ENCODE data around the gene TENT5C. TPM values are rescaled to one million over a fixed set of nuclear protein-coding genes. Genes with fewer than 3 reads are reported as not detected.

Gene TENT5C
- total and polyA plus RNA-seq, 9 of the 15 experiments (the other 6 are each of a cell fraction or from before 2014, with no cell fraction given) = 1.8 to 7.7 (median 4.0) TPM

- TF ChIP-seq REST (IDR thresholded peaks at IDR 0.05; ENCODE audit: borderline replicate concordance) = 0 out of 2 replicates have a peak, but pooled peaks have one; percentile 23
- TF ChIP-seq REST (CRISPR knock-in tag; IDR thresholded peaks at IDR 0.05; ENCODE audit: low read depth) = no peak
- peak; percentile 86 for TF ChIP-seq SMARCE1 (IDR thresholded peaks at IDR 0.05)
- TF ChIP-seq TCF3 (CRISPR knock-in tag; IDR thresholded peaks at IDR 0.05) = peak; percentile 93
- TF ChIP-seq KLF13 (tag; IDR thresholded peaks at IDR 0.05; ENCODE audit: borderline replicate concordance, low read depth) = no peak
- TF ChIP-seq KDM5B (IDR thresholded peaks at IDR 0.05; ENCODE audit: insufficient replicate concordance, low read depth, low read length) = no peak
- TF ChIP-seq CTCF (IDR thresholded peaks at IDR 0.05 in 2 of 3, conservative IDR thresholded peaks at IDR 0.05 in 1 of 3; ENCODE audit: insufficient read depth in 2 of 3, low read depth in 1 of 3, low read length in 3 of 3) = no peak
- TF ChIP-seq MTA2 (IDR thresholded peaks at IDR 0.05; ENCODE audit: low read depth) = peak; percentile 74
- TF ChIP-seq NR4A1 (CRISPR knock-in tag; IDR thresholded peaks at IDR 0.05) = no peak
- 0 out of 2 replicates have a peak, but pooled peaks have one; percentile 37 for TF ChIP-seq NR4A1 (tag; IDR thresholded peaks at IDR 0.05)
- TF ChIP-seq HDAC1 (IDR thresholded peaks at IDR 0.05) = peak in 1 of 2 experiments; percentile 82; a peak in 2 of 4 replicates
- TF ChIP-seq LEF1 (IDR thresholded peaks at IDR 0.05) = peak; percentile 47; the same call in 1 of the 2 replicates
- peak; percentile 74 for TF ChIP-seq HMBOX1 (IDR thresholded peaks at IDR 0.05)
- peak; percentile 70; the same call in 1 of the 2 replicates for TF ChIP-seq GATA2 (CRISPR knock-in tag; IDR thresholded peaks at IDR 0.05)
- TF ChIP-seq FOXM1 (IDR thresholded peaks at IDR 0.05; ENCODE audit: low read depth) = peak; percentile 37; the same call in 1 of the 2 replicates
- no peak for TF ChIP-seq FOXM1 (CRISPR knock-in tag; IDR thresholded peaks at IDR 0.05; ENCODE audit: low read depth)
Measured at GRCh38 chr1:117611121-117611601, 5.3 kb downstream of the TENT5C start (continued).

All from K562 (cell line).